IMR-90 (cell line): ENCODE measurements around the gene ZFP36.

ENCODE experiments used
- FOS ChIP-seq: fragments of 150-350 bp; IDR thresholded peaks from 2 replicates; pipeline ENCODE4 v1.6.1; 2016; ENCODE audit warnings: low read depth, low read length
- MAFK ChIP-seq: IDR thresholded peaks from 2 replicates; pipeline ENCODE4 v1.6.1; 2012; ENCODE audit warnings: low read depth, low read length, improper control_type of control experiment
- MXI1 ChIP-seq: IDR thresholded peaks from 2 replicates; pipeline ENCODE4 v1.6.1; 2012; ENCODE audit warnings: low read depth, mild to moderate bottlenecking, low read length, moderate library complexity, borderline replicate concordance
- POLR2A ChIP-seq: IDR thresholded peaks from 2 replicates; pipeline ENCODE4 v1.6.1; 2012; ENCODE audit warnings: mild to moderate bottlenecking, low read depth, low read length
- RAD21 ChIP-seq: IDR thresholded peaks from 2 replicates; pipeline ENCODE4 v1.6.1; 2012; ENCODE audit warnings: low read length, improper control_type of control experiment
- RFX5 ChIP-seq: IDR thresholded peaks from 2 replicates; pipeline ENCODE4 v1.8.0; 2012; ENCODE audit warnings: low read depth, mild to moderate bottlenecking, low read length, moderate library complexity
- SMC3 ChIP-seq: fragments of 150-350 bp; IDR thresholded peaks from 2 replicates; pipeline ENCODE4 v1.6.1; 2016; ENCODE audit warnings: low read depth, mild to moderate bottlenecking, antibody characterized with exemption, low read length, moderate library complexity
- USF2 ChIP-seq: fragments of 150-350 bp; IDR thresholded peaks from 2 replicates; pipeline ENCODE4 v1.6.1; 2017; ENCODE audit warnings: mild to moderate bottlenecking, antibody characterized with exemption, low read length, low read depth
- TF ChIP-seq, protein P1 (sequence below): conservative IDR thresholded peaks from 2 replicates; pipeline ENCODE4 v1.5.1; 2012; ENCODE audit warnings: mild to moderate bottlenecking, low read depth, low read length, improper control_type of control experiment

DNA sequence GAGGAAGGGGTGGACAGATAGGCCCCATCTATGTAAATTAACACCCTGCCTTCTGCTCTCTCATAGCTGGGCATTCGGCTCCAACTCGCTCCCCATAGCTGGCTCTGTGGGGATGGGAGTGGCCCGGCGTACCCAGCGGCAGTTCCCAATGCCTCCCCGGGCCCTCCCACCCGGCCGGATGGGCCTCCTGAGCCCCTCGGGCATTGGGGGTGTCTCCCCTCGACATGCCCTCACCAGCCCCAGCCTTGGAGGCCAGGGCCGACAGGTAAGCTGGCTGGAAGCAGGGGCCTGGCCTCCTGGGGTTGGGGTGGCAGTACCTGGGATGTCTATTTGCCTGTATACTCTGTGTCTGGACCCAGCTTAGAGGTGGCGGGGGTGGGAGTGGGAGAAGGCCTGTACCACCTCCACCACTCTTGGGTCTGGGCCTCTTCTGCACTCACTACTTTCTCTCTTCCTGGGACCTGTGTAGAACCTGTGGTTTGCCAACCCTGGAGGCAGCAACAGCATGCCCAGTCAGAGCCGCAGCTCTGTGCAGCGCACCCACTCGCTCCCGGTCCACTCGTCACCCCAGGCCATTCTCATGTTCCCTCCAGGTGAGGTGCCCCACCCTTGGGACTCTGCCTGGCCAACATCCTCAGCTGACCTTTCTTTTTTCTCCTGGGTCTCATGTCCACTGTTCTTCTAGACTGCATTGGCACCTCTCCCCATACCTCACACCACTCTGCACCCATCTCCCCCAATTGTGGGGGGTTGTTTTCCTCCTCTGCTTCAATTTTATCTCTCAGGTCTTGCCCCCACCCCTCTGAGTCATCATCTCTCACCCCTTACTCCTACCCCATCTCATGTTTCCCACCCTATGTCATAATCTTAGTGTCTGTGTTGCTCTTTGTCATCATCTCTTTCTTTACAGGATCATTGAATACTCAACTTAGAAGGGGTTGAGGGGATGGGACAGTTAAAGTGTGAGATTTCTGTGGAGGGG is 25.8 kb upstream of the ZFP36 start:
- TF ChIP-seq, protein P1, sequence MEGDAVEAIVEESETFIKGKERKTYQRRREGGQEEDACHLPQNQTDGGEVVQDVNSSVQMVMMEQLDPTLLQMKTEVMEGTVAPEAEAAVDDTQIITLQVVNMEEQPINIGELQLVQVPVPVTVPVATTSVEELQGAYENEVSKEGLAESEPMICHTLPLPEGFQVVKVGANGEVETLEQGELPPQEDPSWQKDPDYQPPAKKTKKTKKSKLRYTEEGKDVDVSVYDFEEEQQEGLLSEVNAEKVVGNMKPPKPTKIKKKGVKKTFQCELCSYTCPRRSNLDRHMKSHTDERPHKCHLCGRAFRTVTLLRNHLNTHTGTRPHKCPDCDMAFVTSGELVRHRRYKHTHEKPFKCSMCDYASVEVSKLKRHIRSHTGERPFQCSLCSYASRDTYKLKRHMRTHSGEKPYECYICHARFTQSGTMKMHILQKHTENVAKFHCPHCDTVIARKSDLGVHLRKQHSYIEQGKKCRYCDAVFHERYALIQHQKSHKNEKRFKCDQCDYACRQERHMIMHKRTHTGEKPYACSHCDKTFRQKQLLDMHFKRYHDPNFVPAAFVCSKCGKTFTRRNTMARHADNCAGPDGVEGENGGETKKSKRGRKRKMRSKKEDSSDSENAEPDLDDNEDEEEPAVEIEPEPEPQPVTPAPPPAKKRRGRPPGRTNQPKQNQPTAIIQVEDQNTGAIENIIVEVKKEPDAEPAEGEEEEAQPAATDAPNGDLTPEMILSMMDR: no peak
- TF ChIP-seq POLR2A (no peak), RFX5 (no peak), MXI1 (no peak), MAFK (no peak), USF2 (no peak), SMC3 (no peak), RAD21 (no peak), FOS (no peak)
